ENCODE data around the gene CYP4B1.
"Not testable (repeated sequence)": the region's sequence is repeated elsewhere in the genome, so short reads cannot be mapped to it uniquely, and the experiment has no call there.

CYP4B1 gene

DNA sequence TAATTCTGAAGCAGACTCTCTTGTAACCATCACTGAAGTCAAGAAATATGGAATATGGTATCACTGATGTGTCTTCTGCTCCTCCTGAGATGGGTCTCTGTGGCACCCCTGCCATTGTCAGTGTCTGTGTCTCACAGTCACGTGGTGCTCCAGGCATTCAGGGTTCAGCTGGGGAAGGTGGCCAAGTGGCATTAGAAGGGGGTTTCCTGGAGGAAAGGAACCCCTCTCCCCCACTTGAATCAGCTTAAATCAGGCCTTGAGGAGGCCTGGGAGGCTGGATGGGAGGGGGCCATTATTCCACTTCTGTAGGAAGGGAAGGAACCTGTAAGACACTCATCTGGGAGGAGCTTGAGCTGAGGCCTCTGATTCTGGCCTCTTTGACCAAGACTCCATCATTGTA is 20.5 kb downstream of the CYP4B1 start:
- Histone ChIP-seq H3K9me3 (ENCODE audit: control insufficient read depth, low read depth, low read length) (no peaks in the 10 kb centered on the region), H3K27me3 (ENCODE audit: control insufficient read depth, insufficient read depth, low read length) (no peaks in the 10 kb centered on the region), H3K4me3 (ENCODE audit: low read length) (no peak overlapping the region), H3K27ac (ENCODE audit: low read length) (no peak overlapping the region), H3K4me1 (ENCODE audit: control insufficient read depth, low read depth, low read length) (peaks cover 11% of the 10 kb centered on the region), H3K36me3 (ENCODE audit: control insufficient read depth, low read depth, low read length) (no peaks in the 10 kb centered on the region), H3K9ac (ENCODE audit: low read length) (no peak overlapping the region)

DNA sequence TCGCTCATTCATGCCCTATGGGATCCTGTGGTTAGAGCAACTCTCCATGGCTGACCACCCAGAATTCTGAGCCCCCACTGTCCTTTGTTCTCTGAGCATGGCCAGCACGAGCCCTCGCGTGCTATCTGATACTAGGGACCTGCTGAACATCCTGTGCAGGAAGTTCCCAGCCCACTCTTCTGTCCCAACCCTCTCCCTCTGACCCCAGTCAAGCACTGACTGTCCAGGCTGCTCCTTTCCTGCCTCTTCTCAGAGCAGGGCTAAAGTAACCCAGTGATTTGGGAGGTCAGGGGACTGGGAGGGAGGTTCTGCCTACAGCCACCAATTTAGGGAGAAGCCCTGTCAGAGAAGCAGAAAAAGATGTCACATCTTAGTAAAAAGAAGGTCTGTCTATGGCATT is 21.2 kb downstream of the CYP4B1 start:
- no peaks in the 10 kb centered on the region for H3K36me3 ChIP-seq (ENCODE audit: control insufficient read depth, low read depth, low read length)
- H3K9ac ChIP-seq (ENCODE audit: low read length) = no peak overlapping the region
- H3K27ac ChIP-seq (ENCODE audit: low read length) = no peak overlapping the region
- no peaks in the 10 kb centered on the region for H3K9me3 ChIP-seq (ENCODE audit: control insufficient read depth, low read depth, low read length)
- no peak overlapping the region for H3K4me3 ChIP-seq (ENCODE audit: low read length)
- peaks cover 11% of the 10 kb centered on the region for H3K4me1 ChIP-seq (ENCODE audit: control insufficient read depth, low read depth, low read length)
- no peaks in the 10 kb centered on the region for H3K27me3 ChIP-seq (ENCODE audit: control insufficient read depth, insufficient read depth, low read length)

GRCh38 chr1:46820560-46821060 is 21.8 kb downstream of the CYP4B1 start:
- Histone ChIP-seq H3K9me3 (ENCODE audit: control insufficient read depth, low read depth, low read length) (no peaks in the 10 kb centered on the region), H3K9ac (ENCODE audit: low read length) (no peak overlapping the region), H3K27me3 (ENCODE audit: control insufficient read depth, insufficient read depth, low read length) (no peaks in the 10 kb centered on the region), H3K27ac (ENCODE audit: low read length) (no peak overlapping the region), H3K36me3 (ENCODE audit: control insufficient read depth, low read depth, low read length) (no peaks in the 10 kb centered on the region), H3K4me1 (ENCODE audit: control insufficient read depth, low read depth, low read length) (peaks cover 11% of the 10 kb centered on the region), H3K4me3 (ENCODE audit: low read length) (no peak overlapping the region)

DNA sequence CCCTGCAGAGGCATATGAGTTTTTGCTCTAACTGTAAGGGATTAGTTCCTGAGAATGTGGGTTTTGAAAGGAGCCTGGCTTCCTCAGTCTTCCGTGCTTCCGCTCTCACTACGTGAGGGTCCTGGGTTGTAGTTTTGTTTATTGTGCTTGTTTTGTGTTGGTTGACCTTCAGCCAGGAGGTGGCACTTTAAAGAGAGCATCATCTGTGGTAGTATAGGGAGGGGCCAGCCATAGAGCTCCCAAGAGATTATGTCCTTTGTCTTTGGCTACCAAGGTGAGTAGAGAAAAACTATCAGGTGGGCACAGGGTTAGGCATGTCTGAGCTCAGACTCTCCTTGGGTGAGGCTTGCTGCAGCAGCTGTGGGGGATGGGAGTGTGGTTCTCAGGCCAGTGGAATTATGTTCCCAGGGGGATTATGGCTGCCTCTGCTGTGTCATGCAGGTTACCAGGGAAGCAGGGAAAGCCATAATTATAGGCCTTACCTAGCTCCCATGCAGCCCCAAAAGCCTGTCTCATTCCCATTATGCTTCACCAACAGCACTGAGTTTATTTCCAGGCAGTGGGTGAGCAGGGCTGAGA is 23.5 kb downstream of the CYP4B1 start:
- no peaks in the 10 kb centered on the region for H3K27me3 ChIP-seq (ENCODE audit: control insufficient read depth, insufficient read depth, low read length)
- no peaks in the 10 kb centered on the region for H3K9me3 ChIP-seq (ENCODE audit: control insufficient read depth, low read depth, low read length)
- no peak overlapping the region for H3K9ac ChIP-seq (ENCODE audit: low read length)
- peaks cover 11% of the 10 kb centered on the region for H3K4me1 ChIP-seq (ENCODE audit: control insufficient read depth, low read depth, low read length)
- no peaks in the 10 kb centered on the region for H3K36me3 ChIP-seq (ENCODE audit: control insufficient read depth, low read depth, low read length)
- no peak overlapping the region for H3K4me3 ChIP-seq (ENCODE audit: low read length)
- H3K27ac ChIP-seq (ENCODE audit: low read length) = peak overlapping the region; percentile 64

DNA sequence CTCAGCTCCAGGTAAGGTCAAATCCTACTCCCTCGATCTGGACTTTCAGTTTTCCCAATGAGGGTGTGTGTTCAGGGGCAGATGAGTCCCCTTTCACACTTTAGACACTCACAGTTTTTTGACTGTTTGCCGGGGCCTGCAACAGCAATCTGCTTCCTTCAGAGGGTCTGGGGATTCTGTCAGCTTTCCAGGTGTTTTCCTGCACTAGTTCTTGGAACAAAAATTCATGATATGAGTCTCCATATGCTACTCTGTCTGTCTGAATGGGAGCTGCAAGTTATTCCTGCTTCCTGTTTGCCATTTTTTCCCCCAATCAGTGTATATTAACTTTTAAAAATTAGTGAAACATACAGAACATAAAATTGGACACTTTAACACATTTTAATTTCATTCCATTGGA is 24.3 kb downstream of the CYP4B1 start:
- Histone ChIP-seq H3K9me3 (ENCODE audit: control insufficient read depth, low read depth, low read length) (no peaks in the 10 kb centered on the region), H3K9ac (ENCODE audit: low read length) (no peak overlapping the region), H3K4me3 (ENCODE audit: low read length) (no peak overlapping the region), H3K4me1 (ENCODE audit: control insufficient read depth, low read depth, low read length) (peaks cover 11% of the 10 kb centered on the region), H3K36me3 (ENCODE audit: control insufficient read depth, low read depth, low read length) (no peaks in the 10 kb centered on the region), H3K27ac (ENCODE audit: low read length) (no peak overlapping the region), H3K27me3 (ENCODE audit: control insufficient read depth, insufficient read depth, low read length) (no peaks in the 10 kb centered on the region)

GRCh38 chr1:46826892-46827291 is 28.0 kb downstream of the CYP4B1 start:
- not testable (repeated sequence) for H3K4me3 ChIP-seq (ENCODE audit: low read length); H3K27me3 ChIP-seq (ENCODE audit: control insufficient read depth, insufficient read depth, low read length); H3K9me3 ChIP-seq (ENCODE audit: control insufficient read depth, low read depth, low read length); H3K27ac ChIP-seq (ENCODE audit: low read length); H3K36me3 ChIP-seq (ENCODE audit: control insufficient read depth, low read depth, low read length); H3K9ac ChIP-seq (ENCODE audit: low read length)
- peaks cover 11% of the 10 kb centered on the region for H3K4me1 ChIP-seq (ENCODE audit: control insufficient read depth, low read depth, low read length)

GRCh38 chr1:46830665-46831322 is 31.9 kb downstream of the CYP4B1 start:
- Histone ChIP-seq H3K4me1 (ENCODE audit: control insufficient read depth, low read depth, low read length) (no peaks in the 10 kb centered on the region), H3K27me3 (ENCODE audit: control insufficient read depth, insufficient read depth, low read length) (no peaks in the 10 kb centered on the region), H3K9me3 (ENCODE audit: control insufficient read depth, low read depth, low read length) (no peaks in the 10 kb centered on the region), H3K27ac (ENCODE audit: low read length) (no peak overlapping the region), H3K4me3 (ENCODE audit: low read length) (no peak overlapping the region), H3K36me3 (ENCODE audit: control insufficient read depth, low read depth, low read length) (no peaks in the 10 kb centered on the region), H3K9ac (ENCODE audit: low read length) (no peak overlapping the region)

- not testable (repeated sequence) for H3K9ac ChIP-seq (ENCODE audit: low read length); H3K36me3 ChIP-seq (ENCODE audit: control insufficient read depth, low read depth, low read length); H3K4me1 ChIP-seq (ENCODE audit: control insufficient read depth, low read depth, low read length); H3K9me3 ChIP-seq (ENCODE audit: control insufficient read depth, low read depth, low read length); H3K27me3 ChIP-seq (ENCODE audit: control insufficient read depth, insufficient read depth, low read length); H3K4me3 ChIP-seq (ENCODE audit: low read length); H3K27ac ChIP-seq (ENCODE audit: low read length)
Measured at GRCh38 chr1:46835469-46835868, 36.6 kb downstream of the CYP4B1 start.

GRCh38 chr1:46846386-46846785 is 47.5 kb downstream of the CYP4B1 start:
- H3K4me3 ChIP-seq (ENCODE audit: low read length); H3K27me3 ChIP-seq (ENCODE audit: control insufficient read depth, insufficient read depth, low read length); H3K4me1 ChIP-seq (ENCODE audit: control insufficient read depth, low read depth, low read length); H3K9me3 ChIP-seq (ENCODE audit: control insufficient read depth, low read depth, low read length); H3K27ac ChIP-seq (ENCODE audit: low read length); H3K36me3 ChIP-seq (ENCODE audit: control insufficient read depth, low read depth, low read length); H3K9ac ChIP-seq (ENCODE audit: low read length): not testable (repeated sequence)

DNA sequence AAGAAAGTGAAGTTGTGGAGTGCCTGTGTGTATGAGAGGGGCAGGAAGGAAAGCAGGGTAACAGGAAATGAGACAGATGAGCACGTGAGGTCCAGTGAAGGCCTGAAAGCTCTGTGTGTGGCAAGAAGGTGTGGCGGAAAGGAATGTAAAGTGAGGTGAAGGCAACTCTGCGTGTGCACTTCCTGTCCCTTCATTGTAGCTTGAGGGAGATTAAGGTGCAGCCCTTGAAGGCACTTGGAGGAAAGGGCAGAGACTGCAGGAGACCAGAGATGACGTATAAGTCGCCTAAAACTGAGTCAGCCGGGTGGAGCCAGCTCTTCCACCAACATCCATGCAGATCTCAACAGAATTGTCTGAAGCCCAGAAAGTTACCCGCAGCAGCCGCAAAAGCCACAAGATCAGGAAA is 58.8 kb downstream of the CYP4B1 start:
- H3K27ac ChIP-seq (ENCODE audit: low read length); H3K36me3 ChIP-seq (ENCODE audit: control insufficient read depth, low read depth, low read length): not testable (repeated sequence)

GRCh38 chr1:46862348-46862747 is 63.5 kb downstream of the CYP4B1 start:
- H3K9me3 ChIP-seq (ENCODE audit: control insufficient read depth, low read depth, low read length) = no peaks in the 10 kb centered on the region

More for the DNA sequence above, 58.8 kb downstream of the CYP4B1 start:
- H3K9me3 ChIP-seq (ENCODE audit: control insufficient read depth, low read depth, low read length); H3K27me3 ChIP-seq (ENCODE audit: control insufficient read depth, insufficient read depth, low read length); H3K9ac ChIP-seq (ENCODE audit: low read length); H3K4me3 ChIP-seq (ENCODE audit: low read length); H3K4me1 ChIP-seq (ENCODE audit: control insufficient read depth, low read depth, low read length): not testable (repeated sequence)

More at GRCh38 chr1:46862348-46862747, 63.5 kb downstream of the CYP4B1 start:
- H3K4me1 ChIP-seq (ENCODE audit: control insufficient read depth, low read depth, low read length) = no peaks in the 10 kb centered on the region
- H3K27ac ChIP-seq (ENCODE audit: low read length) = no peak overlapping the region
- no peaks in the 10 kb centered on the region for H3K27me3 ChIP-seq (ENCODE audit: control insufficient read depth, insufficient read depth, low read length)
- H3K4me3 ChIP-seq (ENCODE audit: low read length) = no peak overlapping the region
- no peak overlapping the region for H3K9ac ChIP-seq (ENCODE audit: low read length)
- no peaks in the 10 kb centered on the region for H3K36me3 ChIP-seq (ENCODE audit: control insufficient read depth, low read depth, low read length)

Data from iPS-18a (cell line).